ENCODE measurements around the gene TRAM2.
A peak's percentile ranks its signal among the peaks of the same experiment; 100 is the strongest.

GRCh38 chr6:52505726-52506409 is 71.0 kb downstream of the TRAM2 start:
- TF ChIP-seq CTCF (conservative IDR thresholded peaks at IDR 0.05; ENCODE audit: low read length), result peak; percentile 36
- TF ChIP-seq EZH2phosphoT487 (IDR thresholded peaks at IDR 0.05; ENCODE audit: borderline replicate concordance), result no peak
